Measurements from ENCODE around the gene COTL1. TPM values are rescaled to one million over a fixed set of nuclear protein-coding genes. Genes with fewer than 3 reads are reported as not detected.
"Not testable (repeated sequence)": the region's sequence is repeated elsewhere in the genome, so short reads cannot be mapped to it uniquely, and the experiment has no call there.

The COTL1 gene
- total RNA-seq, 1 donor from 2014 or later = 483 TPM

DNA sequence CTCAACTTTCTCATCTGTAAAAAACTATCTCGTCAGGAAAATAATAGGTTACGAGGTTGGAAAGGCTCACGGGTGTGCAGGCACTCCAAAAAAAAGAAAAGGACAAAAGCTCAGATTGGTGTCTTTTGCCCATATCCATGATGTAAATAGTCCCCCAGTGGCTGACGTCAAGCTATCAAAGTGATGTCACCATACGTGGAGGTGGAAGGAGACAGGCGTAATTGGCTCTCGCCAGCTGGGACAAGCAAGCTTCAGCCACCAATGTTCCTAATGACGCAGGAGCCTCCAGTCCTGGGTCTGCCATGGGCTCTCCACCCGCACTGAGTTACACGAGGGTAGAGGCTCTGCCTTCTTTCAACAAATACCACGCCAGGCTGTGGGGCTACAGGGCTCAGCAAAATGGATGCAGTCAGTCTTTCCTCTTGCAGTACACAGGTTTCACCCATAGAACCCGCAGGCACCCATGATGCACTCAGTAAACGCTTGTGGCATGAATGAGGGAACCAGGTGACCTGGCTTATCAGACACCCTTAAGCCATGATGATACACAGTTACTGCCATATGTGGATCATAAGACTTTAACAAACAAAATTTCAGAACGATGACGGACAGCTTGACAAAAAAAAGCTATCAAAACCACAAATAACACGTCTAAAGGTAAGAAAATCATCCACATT, 50.5 kb downstream of the COTL1 start:
- Mint-ChIP-seq H3K9me3 (peaks cover 21% of the 10 kb centered on the region), H3K27me3 (ENCODE audit: low read depth) (no peaks in the 10 kb centered on the region), H3K27ac (peak overlapping the region; percentile 70), H3K4me3 (ENCODE audit: low read depth) (no peak overlapping the region), H3K4me1 (ENCODE audit: low read depth) (peaks cover 18% of the 10 kb centered on the region), H3K36me3 (ENCODE audit: low read depth) (peaks cover 91% of the 10 kb centered on the region)
- intact Hi-C loops (cut with micrococcal nuclease) = no loop called here
- no peak for DNase-seq (ENCODE audit: low spot score)

DNA sequence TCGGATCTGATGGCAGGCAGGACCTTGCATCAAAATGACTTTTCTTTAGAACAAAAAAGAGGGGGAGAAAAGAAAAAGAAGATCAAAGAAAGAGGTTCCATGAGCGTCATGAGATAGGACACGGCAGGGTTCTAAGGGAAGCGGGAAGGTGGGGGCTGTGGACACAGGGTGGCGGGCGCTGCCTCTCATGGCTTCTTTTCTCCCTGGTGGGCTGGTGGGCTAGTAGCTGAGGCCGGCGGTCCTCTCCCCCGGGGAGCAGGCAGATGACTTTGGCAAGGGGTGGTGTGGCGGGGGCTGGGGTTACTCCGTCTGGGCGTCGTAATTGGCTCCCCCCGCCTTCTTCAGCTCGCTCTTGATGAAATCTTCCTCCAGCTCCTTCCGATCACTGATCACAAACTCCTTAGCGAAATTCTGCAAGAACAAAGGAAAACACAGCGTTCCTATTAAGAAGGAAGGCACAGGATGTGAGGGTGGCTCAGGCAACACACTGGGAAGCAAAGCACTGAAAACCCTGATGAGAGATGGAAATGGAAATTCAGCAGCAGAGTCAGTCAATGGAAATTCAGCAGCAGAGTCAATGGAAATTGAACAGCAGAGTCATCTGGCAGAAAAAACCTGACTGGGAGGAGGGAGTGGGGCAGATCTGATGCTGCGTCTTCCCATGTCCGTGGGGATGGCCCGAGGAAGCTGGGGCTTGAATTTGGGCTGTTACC, 51.2 kb downstream of the COTL1 start:
- Mint-ChIP-seq H3K27ac (peak overlapping the region; percentile 51), H3K27me3 (ENCODE audit: low read depth) (no peaks in the 10 kb centered on the region), H3K36me3 (ENCODE audit: low read depth) (peaks cover 87% of the 10 kb centered on the region), H3K9me3 (peaks cover 21% of the 10 kb centered on the region), H3K4me1 (ENCODE audit: low read depth) (peaks cover 17% of the 10 kb centered on the region), H3K4me3 (ENCODE audit: low read depth) (no peak overlapping the region)
- intact Hi-C loops (cut with micrococcal nuclease) = no loop called here
- no peak for DNase-seq (ENCODE audit: low spot score)

DNA sequence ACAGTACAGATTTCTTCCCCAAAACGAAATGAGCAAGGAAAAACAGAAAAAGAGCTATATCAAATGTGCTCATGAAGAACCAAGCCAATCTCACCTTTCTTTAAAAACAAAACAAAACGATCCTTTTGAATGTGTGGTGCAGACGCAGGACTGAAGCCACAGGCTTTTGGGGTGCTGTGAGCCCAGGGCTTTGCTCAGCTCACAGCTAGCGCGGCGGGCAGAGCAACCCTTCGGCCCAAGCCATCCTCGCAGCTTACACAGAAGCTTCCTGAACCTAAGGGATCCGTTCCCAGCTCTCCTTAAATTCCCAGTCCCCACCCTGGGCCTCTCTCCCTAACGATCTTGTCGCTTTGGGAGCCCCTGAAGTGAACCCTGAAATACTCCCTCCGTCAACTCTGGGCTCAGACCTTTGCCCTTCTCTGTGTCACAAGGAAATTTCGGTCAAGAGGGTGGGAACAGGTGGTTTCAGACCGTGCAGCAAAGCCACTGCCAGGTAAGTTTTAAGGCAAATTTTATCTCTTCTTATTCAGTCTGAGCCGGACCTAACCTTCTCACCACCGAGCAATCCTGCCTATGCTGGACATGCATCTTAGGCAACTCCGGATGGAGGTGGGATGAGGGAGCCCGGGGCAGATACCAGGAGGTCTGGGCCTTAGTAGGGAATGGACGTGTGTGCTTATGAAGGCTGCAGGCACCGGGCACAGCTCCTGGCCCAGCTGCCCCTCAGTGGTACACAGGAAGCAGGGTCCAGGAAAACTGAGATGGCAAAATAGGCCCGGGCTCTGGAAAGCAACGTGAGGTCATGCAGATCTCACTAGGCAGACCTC, 52.0 kb downstream of the COTL1 start:
- Mint-ChIP-seq H3K9me3 (peaks cover 14% of the 10 kb centered on the region), H3K4me3 (ENCODE audit: low read depth) (no peak overlapping the region), H3K27ac (peak overlapping the region; percentile 38), H3K36me3 (ENCODE audit: low read depth) (peaks cover 82% of the 10 kb centered on the region), H3K27me3 (ENCODE audit: low read depth) (no peaks in the 10 kb centered on the region), H3K4me1 (ENCODE audit: low read depth) (peaks cover 15% of the 10 kb centered on the region)
- no peak for DNase-seq (ENCODE audit: low spot score)
- intact Hi-C loops (cut with micrococcal nuclease) = no loop called here

DNA sequence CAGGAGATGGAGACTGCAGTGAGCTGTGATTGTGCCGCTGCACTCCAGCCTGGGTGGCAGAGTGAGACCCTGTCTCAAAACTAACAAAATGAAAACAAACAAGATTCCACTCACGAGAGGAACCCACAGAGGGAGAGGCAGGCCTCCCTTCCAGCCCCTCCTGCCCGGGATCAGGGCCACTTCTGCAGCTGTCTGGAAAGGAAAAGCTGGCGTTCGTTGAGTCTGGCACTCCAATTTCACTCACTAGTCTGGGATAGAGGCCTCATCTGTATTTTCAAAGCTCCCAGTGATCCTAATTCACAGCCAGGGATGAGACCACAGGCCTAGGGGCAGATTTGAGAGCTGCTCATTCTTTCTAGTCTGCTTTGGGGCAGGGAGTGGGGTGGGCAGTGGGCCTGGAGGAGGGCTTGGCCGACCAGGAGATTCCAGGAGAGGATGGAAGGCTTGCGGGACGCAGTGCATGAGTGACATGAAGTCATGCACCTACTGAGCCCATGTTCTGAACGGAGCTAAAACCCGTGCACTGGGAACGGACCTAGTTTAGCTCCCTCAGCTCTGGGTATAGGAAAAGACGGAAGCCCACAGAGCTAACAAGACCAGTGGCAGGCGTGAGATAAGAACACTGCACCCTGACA, 54.0 kb downstream of the COTL1 start:
- no peak for DNase-seq (ENCODE audit: low spot score)
- Mint-ChIP-seq H3K36me3 (ENCODE audit: low read depth) (peaks cover 65% of the 10 kb centered on the region), H3K4me3 (ENCODE audit: low read depth) (no peak overlapping the region), H3K9me3 (no peaks in the 10 kb centered on the region), H3K27ac (no peak overlapping the region), H3K27me3 (ENCODE audit: low read depth) (no peaks in the 10 kb centered on the region), H3K4me1 (ENCODE audit: low read depth) (peaks cover 10% of the 10 kb centered on the region)
- intact Hi-C loops (cut with micrococcal nuclease) = no loop called here

DNA sequence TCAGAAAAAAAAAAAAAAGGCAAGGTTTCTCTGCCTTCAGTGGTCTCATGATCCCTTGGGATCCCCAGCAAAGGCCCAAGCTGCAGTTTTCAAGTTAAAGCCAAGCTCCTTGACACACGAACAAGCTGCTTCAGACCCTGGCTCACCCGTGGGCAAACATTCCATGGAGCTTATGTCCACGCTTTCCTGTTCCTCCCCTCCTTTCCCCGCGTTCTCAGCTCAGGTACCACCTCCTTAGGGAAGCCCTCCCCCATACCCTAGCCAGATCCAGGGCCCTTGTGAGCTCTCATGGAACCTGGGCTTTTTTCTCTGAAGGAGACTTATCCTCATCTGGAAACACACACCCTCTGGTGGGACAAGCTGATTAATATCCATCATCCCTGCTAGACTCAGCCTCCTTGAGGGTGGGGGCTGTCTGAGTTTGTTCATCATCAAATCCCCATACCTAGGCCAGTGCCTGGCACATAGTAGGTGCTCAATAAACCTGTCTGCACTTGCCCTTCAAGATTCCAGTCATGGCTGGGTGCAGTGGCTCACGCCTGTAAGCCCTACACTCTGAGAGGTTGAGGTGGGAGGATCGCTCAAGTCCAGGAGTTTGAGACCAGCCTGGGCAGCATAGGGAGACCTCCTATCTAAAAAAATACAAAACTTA, 54.7 kb downstream of the COTL1 start:
- H3K27me3 Mint-ChIP-seq (ENCODE audit: low read depth) = no peaks in the 10 kb centered on the region
- H3K36me3 Mint-ChIP-seq (ENCODE audit: low read depth) = peaks cover 58% of the 10 kb centered on the region
- H3K9me3 Mint-ChIP-seq = no peaks in the 10 kb centered on the region
- H3K4me3 Mint-ChIP-seq (ENCODE audit: low read depth) = no peak overlapping the region
- H3K27ac Mint-ChIP-seq = peak overlapping the region; percentile 60
- intact Hi-C loops (cut with micrococcal nuclease) = no loop called here
- H3K4me1 Mint-ChIP-seq (ENCODE audit: low read depth) = peaks cover 5% of the 10 kb centered on the region
- DNase-seq (ENCODE audit: low spot score) = no peak

DNA sequence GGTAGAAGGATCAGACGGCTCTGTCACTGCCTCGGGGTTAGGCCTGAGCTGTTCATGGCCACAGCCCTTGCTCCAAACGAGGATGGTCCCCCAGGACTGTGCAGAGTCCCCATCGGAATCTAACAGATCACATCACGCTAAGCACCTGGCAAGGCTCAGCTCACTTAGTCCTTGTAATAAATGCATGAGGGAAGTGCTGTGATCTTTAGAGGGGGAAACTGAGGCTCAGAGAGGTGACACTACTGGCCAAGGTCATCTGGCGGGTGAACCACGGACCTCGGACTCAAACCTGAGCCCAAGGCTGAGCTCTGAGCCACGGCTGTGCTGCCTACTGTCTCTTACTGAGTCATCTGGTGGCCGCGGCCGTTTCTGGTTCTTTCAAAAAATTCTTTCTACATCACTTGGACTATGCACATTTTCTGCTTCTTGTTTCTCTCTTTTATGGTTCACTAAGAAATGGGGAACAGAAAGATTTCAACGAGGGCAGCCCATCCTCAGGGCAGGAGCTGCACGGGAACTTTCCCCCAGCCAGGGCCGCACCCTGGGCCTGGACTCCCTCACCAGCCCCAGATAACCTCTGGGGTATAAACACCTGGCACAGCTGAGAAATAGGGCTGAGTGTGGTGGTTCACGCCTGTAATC, 55.6 kb downstream of the COTL1 start:
- Mint-ChIP-seq H3K36me3 (ENCODE audit: low read depth) (peaks cover 49% of the 10 kb centered on the region), H3K27me3 (ENCODE audit: low read depth) (no peaks in the 10 kb centered on the region), H3K4me3 (ENCODE audit: low read depth) (no peak overlapping the region), H3K4me1 (ENCODE audit: low read depth) (peaks cover 4% of the 10 kb centered on the region), H3K27ac (no peak overlapping the region), H3K9me3 (no peaks in the 10 kb centered on the region)
- intact Hi-C loops (cut with micrococcal nuclease) = no loop called here
- DNase-seq (ENCODE audit: low spot score) = no peak

DNA sequence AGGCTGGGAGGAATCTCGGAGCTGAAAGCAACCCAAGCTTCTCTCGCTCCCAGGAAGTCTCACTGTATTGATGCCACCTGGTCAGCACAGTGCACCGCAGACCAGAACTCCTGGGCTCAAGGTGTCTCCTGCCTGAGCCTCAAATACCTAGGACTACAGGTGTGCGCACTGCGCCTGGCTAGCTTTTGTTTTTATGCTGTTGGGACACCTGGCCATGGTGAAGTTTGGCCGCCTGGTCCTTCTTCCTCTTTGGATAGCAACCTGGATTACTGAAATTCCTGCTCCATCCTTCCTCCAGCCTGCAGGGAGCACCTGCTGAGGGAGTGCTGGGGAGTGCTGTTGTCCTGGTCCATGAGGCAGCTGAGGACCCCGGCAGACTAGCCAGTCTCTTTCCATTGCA, 56.6 kb downstream of the COTL1 start:
- intact Hi-C loops (cut with micrococcal nuclease) = no loop called here
- Mint-ChIP-seq H3K4me1 (ENCODE audit: low read depth) (peaks cover 4% of the 10 kb centered on the region), H3K36me3 (ENCODE audit: low read depth) (peaks cover 39% of the 10 kb centered on the region), H3K9me3 (no peaks in the 10 kb centered on the region), H3K4me3 (ENCODE audit: low read depth) (no peak overlapping the region), H3K27me3 (ENCODE audit: low read depth) (no peaks in the 10 kb centered on the region), H3K27ac (no peak overlapping the region)
- DNase-seq (ENCODE audit: low spot score) = no peak

DNA sequence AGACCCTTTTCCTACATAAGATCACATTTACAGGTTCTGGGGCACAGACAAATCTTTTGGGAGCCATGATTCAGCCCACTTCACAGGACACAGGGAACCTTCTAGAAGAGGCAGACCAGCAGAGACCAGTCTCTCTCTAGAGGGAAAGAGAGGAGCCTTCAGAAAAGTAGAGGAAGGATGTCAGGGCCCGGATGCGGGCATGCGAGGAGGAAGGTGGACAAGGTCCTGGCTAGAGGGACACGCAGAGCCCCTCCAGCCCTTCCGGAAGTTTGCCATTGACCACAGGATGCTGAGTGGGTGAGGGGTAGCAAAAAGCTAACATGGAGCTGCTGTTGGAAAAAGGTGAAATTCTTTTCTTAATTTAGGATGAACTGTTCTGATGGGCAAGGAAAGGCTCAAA, 57.6 kb downstream of the COTL1 start:
- DNase-seq (ENCODE audit: low spot score) = no peak

DNA sequence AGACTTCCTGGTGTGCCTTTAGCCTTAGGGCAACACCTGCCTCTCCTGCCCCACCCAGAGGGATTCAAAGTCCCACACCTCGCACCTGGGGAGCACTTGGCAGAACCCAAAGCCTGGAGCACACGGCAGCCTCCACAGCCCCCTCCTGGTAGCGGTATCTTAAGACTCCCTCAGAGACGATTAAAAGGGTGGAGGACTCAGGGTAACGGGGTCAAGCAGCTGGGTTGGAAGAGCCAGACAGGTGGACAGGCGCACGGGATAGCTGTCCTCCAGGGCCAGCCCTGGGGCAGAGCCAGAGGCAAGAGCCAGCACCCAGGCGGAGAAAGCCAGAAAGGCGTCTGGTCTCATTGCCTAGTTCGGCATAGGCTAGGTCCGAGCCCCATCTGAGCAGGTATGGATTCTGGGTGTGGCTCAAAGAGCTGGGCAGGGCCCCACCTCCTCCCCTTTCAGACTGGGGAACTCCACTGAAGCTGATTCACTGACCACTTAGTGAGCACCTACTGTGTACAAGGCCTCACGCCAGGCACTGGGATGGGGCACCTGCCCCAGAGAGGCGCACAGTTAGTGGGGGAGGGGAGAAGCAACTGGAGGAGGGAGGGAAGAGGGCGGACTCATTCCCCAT, 58.5 kb downstream of the COTL1 start:
- intact Hi-C loops (cut with micrococcal nuclease) = no loop called here
- no peak for DNase-seq (ENCODE audit: low spot score)
- no peak overlapping the region for H3K4me3 Mint-ChIP-seq (ENCODE audit: low read depth)
- no peak overlapping the region for H3K27ac Mint-ChIP-seq
- H3K4me1 Mint-ChIP-seq (ENCODE audit: low read depth) = peaks cover 21% of the 10 kb centered on the region
- no peaks in the 10 kb centered on the region for H3K27me3 Mint-ChIP-seq (ENCODE audit: low read depth)
- no peaks in the 10 kb centered on the region for H3K9me3 Mint-ChIP-seq
- H3K36me3 Mint-ChIP-seq (ENCODE audit: low read depth) = peaks cover 22% of the 10 kb centered on the region

More for the DNA sequence above, 57.6 kb downstream of the COTL1 start:
- intact Hi-C loops (cut with micrococcal nuclease) = no loop called here
- H3K9me3 Mint-ChIP-seq = no peaks in the 10 kb centered on the region
- no peaks in the 10 kb centered on the region for H3K27me3 Mint-ChIP-seq (ENCODE audit: low read depth)
- H3K36me3 Mint-ChIP-seq (ENCODE audit: low read depth) = peaks cover 29% of the 10 kb centered on the region
- no peak overlapping the region for H3K27ac Mint-ChIP-seq
- no peak overlapping the region for H3K4me3 Mint-ChIP-seq (ENCODE audit: low read depth)
- H3K4me1 Mint-ChIP-seq (ENCODE audit: low read depth) = peaks cover 14% of the 10 kb centered on the region

DNA sequence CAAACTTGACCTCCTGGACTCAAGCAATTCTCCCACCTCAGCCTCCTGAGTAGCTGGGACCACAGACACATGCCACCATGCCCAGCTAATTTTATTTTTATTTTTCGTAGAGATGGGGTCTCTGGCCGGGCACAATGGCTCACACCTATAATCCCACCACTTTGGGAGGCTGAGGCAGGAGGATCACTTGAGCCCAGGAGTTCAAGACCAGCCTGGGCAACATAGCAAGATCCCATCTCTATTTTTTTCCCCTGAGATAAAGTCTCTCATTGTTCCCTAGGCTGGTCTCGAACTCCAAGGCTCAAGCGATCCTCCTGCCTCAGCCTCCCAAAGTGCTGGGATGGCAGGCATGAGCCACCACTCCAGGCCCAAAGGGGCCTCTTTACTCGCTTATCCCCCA, 59.0 kb downstream of the COTL1 start:
- H3K27ac Mint-ChIP-seq; H3K9me3 Mint-ChIP-seq; intact Hi-C loops (cut with micrococcal nuclease); DNase-seq (ENCODE audit: low spot score); H3K27me3 Mint-ChIP-seq (ENCODE audit: low read depth); H3K4me3 Mint-ChIP-seq (ENCODE audit: low read depth): not testable (repeated sequence)
- Mint-ChIP-seq H3K36me3 (ENCODE audit: low read depth) (peaks cover 18% of the 10 kb centered on the region), H3K4me1 (ENCODE audit: low read depth) (peaks cover 27% of the 10 kb centered on the region)

DNA sequence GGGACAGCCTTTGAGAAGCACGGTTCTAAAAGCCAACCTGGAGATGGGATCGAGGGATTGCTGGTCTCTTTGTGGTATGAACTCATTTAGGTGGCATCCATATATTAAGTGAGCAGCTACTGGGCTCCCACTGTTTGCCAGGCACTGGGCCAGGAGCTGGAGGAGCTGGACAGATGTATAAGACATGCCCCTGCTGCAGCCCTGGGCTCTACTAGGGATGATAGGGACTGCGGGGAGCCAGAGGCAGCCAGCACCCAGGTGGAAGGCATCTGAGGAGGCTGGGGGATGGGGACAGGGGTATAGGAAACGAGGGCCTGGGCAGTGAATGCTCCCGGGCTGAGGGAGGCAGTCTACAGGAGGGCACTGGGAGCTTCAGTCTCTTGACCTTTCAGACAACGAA, 60.4 kb downstream of the COTL1 start:
- Mint-ChIP-seq H3K27ac (no peak overlapping the region), H3K27me3 (ENCODE audit: low read depth) (no peaks in the 10 kb centered on the region), H3K4me3 (ENCODE audit: low read depth) (no peak overlapping the region), H3K9me3 (no peaks in the 10 kb centered on the region), H3K4me1 (ENCODE audit: low read depth) (peaks cover 35% of the 10 kb centered on the region), H3K36me3 (ENCODE audit: low read depth) (peaks cover 13% of the 10 kb centered on the region)
- intact Hi-C loops (cut with micrococcal nuclease) = no loop called here
- no peak for DNase-seq (ENCODE audit: low spot score)
